ENCODE data around the gene ZBTB33.

DNA sequence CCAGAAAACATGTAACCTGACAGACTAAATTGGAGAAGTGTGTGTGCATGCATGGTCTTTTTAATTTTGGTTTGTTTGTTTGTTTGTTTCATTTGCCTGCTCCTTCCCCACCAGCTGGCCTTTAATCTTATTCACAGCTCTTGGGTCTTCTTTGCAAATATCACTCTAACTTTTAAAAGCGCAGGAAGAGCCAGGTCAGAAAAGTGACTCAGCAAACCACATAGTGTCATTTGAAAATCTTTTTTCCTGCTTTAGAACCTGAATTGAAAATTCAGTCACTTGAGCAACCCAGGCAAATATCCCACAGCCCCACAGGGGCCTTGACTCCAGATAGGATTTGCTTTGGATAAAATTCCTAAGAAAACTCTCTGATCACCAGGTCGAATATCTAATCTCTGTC, 56.0 kb downstream of the ZBTB33 start:
- TF ChIP-seq EZH2 (optimal IDR thresholded peaks at IDR 0.05; ENCODE audit: low read depth, low read length): no peak
- TF ChIP-seq, protein P1, sequence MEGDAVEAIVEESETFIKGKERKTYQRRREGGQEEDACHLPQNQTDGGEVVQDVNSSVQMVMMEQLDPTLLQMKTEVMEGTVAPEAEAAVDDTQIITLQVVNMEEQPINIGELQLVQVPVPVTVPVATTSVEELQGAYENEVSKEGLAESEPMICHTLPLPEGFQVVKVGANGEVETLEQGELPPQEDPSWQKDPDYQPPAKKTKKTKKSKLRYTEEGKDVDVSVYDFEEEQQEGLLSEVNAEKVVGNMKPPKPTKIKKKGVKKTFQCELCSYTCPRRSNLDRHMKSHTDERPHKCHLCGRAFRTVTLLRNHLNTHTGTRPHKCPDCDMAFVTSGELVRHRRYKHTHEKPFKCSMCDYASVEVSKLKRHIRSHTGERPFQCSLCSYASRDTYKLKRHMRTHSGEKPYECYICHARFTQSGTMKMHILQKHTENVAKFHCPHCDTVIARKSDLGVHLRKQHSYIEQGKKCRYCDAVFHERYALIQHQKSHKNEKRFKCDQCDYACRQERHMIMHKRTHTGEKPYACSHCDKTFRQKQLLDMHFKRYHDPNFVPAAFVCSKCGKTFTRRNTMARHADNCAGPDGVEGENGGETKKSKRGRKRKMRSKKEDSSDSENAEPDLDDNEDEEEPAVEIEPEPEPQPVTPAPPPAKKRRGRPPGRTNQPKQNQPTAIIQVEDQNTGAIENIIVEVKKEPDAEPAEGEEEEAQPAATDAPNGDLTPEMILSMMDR (IDR thresholded peaks at IDR 0.05; ENCODE audit: low read length): no peak
- TF ChIP-seq EZH2phosphoT487 (IDR thresholded peaks at IDR 0.05; ENCODE audit: low read length): no peak
